NCI-H1092 treated with DMSO at 0.1 percent for 48 hours (cell line): ENCODE data around the gene TNFRSF1B.
"Not testable (repeated sequence)": the region's sequence is repeated elsewhere in the genome, so short reads cannot be mapped to it uniquely, and the experiment has no call there.

Experiments
- DNase-seq: peaks from one replicate; lab custom pipeline; 2025; lab: John Stamatoyannopoulos, UW

Gene TNFRSF1B

GRCh38 chr1:12222700-12223099, 55.9 kb downstream of the TNFRSF1B start:
- DNase-seq: not testable (repeated sequence)

- not testable (repeated sequence) for DNase-seq
Observed at GRCh38 chr1:12224092-12224491, 57.3 kb downstream of the TNFRSF1B start.

GRCh38 chr1:12228979-12229378, 62.2 kb downstream of the TNFRSF1B start:
- DNase-seq: no peak

- DNase-seq: peak; percentile 47
Observed at GRCh38 chr1:12229386-12229834, 62.6 kb downstream of the TNFRSF1B start.

GRCh38 chr1:12229835-12230548, 63.2 kb downstream of the TNFRSF1B start, which contains the start of gene VPS13D:
Gene VPS13D, plus strand, starts transcription at chr1:12230030. Its CDS starts 4,237 bp downstream, at chr1:12234267.
- DNase-seq: peak; percentile 68

GRCh38 chr1:12230549-12231275, 63.9 kb downstream of the TNFRSF1B start:
- DNase-seq: no peak

- DNase-seq: no peak
Observed at GRCh38 chr1:12231276-12231595, 64.4 kb downstream of the TNFRSF1B start.

- no peak for DNase-seq
Observed at GRCh38 chr1:12232221-12232620, 65.4 kb downstream of the TNFRSF1B start.

GRCh38 chr1:12244078-12244477, 77.3 kb downstream of the TNFRSF1B start:
- no peak for DNase-seq

- no peak for DNase-seq
Observed at GRCh38 chr1:12244585-12244984, 77.8 kb downstream of the TNFRSF1B start.

- DNase-seq: no peak
Observed at GRCh38 chr1:12245116-12245515, 78.3 kb downstream of the TNFRSF1B start.

GRCh38 chr1:12245733-12246132, 78.9 kb downstream of the TNFRSF1B start:
- no peak for DNase-seq

- DNase-seq: no peak
Observed at GRCh38 chr1:12246584-12246983, 79.8 kb downstream of the TNFRSF1B start.

GRCh38 chr1:12249181-12249580, 82.4 kb downstream of the TNFRSF1B start:
- DNase-seq: no peak

- no peak for DNase-seq
Observed at GRCh38 chr1:12249748-12250147, 83.0 kb downstream of the TNFRSF1B start.

GRCh38 chr1:12251442-12251841, 84.7 kb downstream of the TNFRSF1B start:
- no peak for DNase-seq

- no peak for DNase-seq
Observed at GRCh38 chr1:12255913-12256312, 89.1 kb downstream of the TNFRSF1B start.

GRCh38 chr1:12258272-12258671, 91.5 kb downstream of the TNFRSF1B start:
- no peak for DNase-seq
